Pancreas (tissue), 10 donors: Measurements from ENCODE around the gene ME3. TPM values are rescaled to one million over a fixed set of nuclear protein-coding genes. Genes with fewer than 3 reads are reported as not detected.
A peak's percentile ranks its signal among the peaks of the same experiment; 100 is the strongest.

Experiments
- ATAC-seq, 4 donors: fragments of 200-7000 bp; cut with Tn5 transposase; one replicate each; pipeline versions ENCODE4 v1.8.0 to v1.9.1; 2020; ENCODE audit warnings: mild to moderate bottlenecking in 4 of 4, moderate library complexity in 4 of 4
- DNase-seq, 6 donors: peaks; one replicate each; pipeline ENCODE4 v3.0.0-alpha.2; 2020
- FAIRE-seq: peaks from 2 replicates; lab custom pipeline; 2012; peaks lifted over from hg19 to GRCh38; lab: Jason Lieb, UNC
- H3K27ac ChIP-seq, 4 donors: fragments of 200-600 bp; sonication (generic); 1 replicate in 3 of 4; 2 replicates in 1 of 4; pipeline versions ENCODE4 v1.5.0 to v1.8.0; 2020
- H3K27me3 ChIP-seq, 4 donors: fragments of 200-600 bp; one replicate each; pipeline ENCODE4 v1.8.0; 2021
- H3K36me3 ChIP-seq, 3 donors: fragments of 200-600 bp; sonication (generic) in 1 of 3; one replicate each; pipeline versions ENCODE4 v1.5.0 to v1.8.0; 2020 to 2021
- H3K4me1 ChIP-seq, 3 donors: fragments of 200-600 bp; one replicate each; pipeline ENCODE4 v1.8.0; 2021
- H3K4me3 ChIP-seq, 4 donors: fragments of 200-600 bp; sonication (generic) in 2 of 4; one replicate each; pipeline versions ENCODE4 v1.5.0 to v1.8.0; 2020 to 2021
- H3K9me3 ChIP-seq, 4 donors: fragments of 200-600 bp; one replicate each; pipeline ENCODE4 v1.8.0; 2021
- WGBS, 2 donors: extraction: QIAGEN DNeasy Blood & Tissue Kit; methylation state at CpG; one replicate each; pipeline ENCODE4 v1.1.7; 2013; 5-methylcytosine and 5-hydroxymethylcytosine counted together
- intact Hi-C, 3 donors: fragments of 100-400 bp; cut with DNase I; formaldehyde crosslinking; loops; one replicate each; pipeline versions ENCODE4 v1.11.1 to v1.14.2; 2022
- polyA plus RNA-seq, 2 donors: library from polyadenylated mRNA; stranded (reverse); fragments of 200-250 nt; gene quantifications; one replicate each; pipeline ENCODE4 v1.2.3, GENCODE V29; 2013
- total RNA-seq, 6 donors: library from RNA; stranded (reverse); fragmentation: NEBNext Ultra II Directional in 4 of 6; extraction: Animal tissue kit (Norgen Biotek cat#: 25700) in 4 of 6; gene quantifications; one replicate each; pipeline versions ENCODE4 v1.2.1 to v1.2.4, GENCODE V29; 2021 to 2023
- TF ChIP-seq, protein P1 (sequence below), 4 donors: fragments of 200-600 bp; sonication (generic) in 3 of 4; IDR thresholded peaks; one replicate each; pipeline versions ENCODE4 v1.5.0 to v1.8.0; 2021; ENCODE audit warnings: antibody characterized with exemption in 4 of 4
- donor health status: healthy with polysubstance abuse.
- donor health status: DM: no; HTN: no; CAD: no; lungs with moderate emphysema.
- donor health status: DM: no; HTN: no; CAD: no.
- donor health status: control.
- donor health status: control.
- donor health status: Bipolar disorder and iron deficiency.
- donor health status: DM: yes; HTN: yes; CAD: no.
- donor health status: DM: no; HTN: no; CAD: no.
- donor health status: DM: no; HTN: no; CAD: no.
- donor health status: DM: yes; HTN: yes; CAD: no.

Gene ME3
- total and polyA plus RNA-seq, 8 donors, result 6.5 to 38.8 (median 13.2) TPM

DNA sequence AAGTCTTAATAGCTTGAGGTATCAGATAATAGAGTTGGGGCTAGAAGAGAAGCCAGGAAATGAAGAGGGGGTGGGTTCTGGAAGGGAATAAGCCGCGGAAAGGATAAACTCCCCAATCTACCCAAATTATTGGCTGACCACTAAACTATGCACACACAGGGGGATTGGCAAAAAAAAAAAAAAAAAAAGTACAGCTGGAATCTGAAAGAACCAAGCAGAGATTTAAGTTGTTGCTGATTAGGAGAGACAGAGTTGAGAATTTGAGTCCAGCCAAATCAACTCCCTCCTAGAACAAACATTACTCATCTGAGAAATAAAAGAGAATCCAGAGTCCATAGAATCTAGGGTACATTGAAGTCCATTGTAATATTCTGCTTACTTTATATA is 162.8 kb downstream of the ME3 start:
- intact Hi-C loops, result no loop called here
- DNase-seq, result no peak
- peaks cover 0 to 9% (median 2%) of the 10 kb centered on the region in 3 donors for H3K4me1 ChIP-seq
- ATAC-seq, result peak in 2 of 4 donors; percentile 15 to 28
- H3K36me3 ChIP-seq, result no peaks in the 10 kb centered on the region
- FAIRE-seq, result no peak
- 0% methylated on average over 2 of the region's 2 CpGs for WGBS, 2 donors
- H3K27me3 ChIP-seq, result no peaks in the 10 kb centered on the region
- TF ChIP-seq, protein P1, sequence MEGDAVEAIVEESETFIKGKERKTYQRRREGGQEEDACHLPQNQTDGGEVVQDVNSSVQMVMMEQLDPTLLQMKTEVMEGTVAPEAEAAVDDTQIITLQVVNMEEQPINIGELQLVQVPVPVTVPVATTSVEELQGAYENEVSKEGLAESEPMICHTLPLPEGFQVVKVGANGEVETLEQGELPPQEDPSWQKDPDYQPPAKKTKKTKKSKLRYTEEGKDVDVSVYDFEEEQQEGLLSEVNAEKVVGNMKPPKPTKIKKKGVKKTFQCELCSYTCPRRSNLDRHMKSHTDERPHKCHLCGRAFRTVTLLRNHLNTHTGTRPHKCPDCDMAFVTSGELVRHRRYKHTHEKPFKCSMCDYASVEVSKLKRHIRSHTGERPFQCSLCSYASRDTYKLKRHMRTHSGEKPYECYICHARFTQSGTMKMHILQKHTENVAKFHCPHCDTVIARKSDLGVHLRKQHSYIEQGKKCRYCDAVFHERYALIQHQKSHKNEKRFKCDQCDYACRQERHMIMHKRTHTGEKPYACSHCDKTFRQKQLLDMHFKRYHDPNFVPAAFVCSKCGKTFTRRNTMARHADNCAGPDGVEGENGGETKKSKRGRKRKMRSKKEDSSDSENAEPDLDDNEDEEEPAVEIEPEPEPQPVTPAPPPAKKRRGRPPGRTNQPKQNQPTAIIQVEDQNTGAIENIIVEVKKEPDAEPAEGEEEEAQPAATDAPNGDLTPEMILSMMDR (IDR thresholded peaks at IDR 0.05), result no peak
- no peak overlapping the region for H3K27ac ChIP-seq
- no peaks in the 10 kb centered on the region for H3K9me3 ChIP-seq
- H3K4me3 ChIP-seq, result no peak overlapping the region

DNA sequence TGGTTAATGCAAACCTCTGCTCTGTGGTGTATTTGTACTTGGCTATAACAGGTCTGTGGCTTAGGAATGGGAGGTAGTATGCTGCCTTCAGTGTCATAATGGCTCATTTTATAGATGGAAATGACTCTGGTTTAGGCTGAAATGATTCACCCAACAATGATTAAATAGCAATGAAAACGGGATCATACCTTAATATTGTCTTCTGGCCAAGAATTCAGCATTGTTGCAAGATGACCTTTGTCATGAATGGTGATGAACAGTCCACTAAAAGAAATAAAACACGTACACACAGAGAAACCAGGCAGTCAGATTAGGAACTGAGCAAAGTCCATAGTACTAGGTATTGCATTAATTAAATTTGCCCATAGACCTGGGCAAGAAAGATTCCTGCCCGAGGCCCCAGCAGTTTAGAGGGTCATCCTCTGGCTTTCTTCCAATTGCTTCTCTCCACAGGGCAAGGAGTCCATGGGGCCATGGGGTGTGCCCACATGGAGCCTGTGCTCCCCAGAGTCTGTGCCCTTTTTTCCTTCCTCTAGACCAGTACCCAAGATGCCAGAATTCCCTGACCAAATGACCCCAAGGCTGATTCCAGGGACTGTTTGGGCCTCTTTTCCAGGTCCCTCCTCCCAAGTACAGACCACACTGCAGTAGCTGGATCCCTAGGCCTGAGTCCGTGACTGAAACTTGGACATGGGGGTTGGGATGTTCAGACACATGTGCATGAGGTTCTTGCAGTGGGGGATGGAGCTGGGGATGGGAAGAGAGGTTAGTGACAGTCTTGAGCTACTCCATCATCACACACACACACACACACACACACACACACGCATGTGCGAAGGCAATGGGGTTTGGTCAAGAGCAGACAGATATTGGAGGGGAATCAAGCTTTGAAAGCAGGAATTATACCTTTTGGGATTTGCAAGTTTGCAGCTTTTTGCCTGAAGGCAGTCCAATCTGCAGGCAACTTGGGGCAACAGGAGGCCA is 163.5 kb downstream of the ME3 start:
- FAIRE-seq, result no peak

DNA sequence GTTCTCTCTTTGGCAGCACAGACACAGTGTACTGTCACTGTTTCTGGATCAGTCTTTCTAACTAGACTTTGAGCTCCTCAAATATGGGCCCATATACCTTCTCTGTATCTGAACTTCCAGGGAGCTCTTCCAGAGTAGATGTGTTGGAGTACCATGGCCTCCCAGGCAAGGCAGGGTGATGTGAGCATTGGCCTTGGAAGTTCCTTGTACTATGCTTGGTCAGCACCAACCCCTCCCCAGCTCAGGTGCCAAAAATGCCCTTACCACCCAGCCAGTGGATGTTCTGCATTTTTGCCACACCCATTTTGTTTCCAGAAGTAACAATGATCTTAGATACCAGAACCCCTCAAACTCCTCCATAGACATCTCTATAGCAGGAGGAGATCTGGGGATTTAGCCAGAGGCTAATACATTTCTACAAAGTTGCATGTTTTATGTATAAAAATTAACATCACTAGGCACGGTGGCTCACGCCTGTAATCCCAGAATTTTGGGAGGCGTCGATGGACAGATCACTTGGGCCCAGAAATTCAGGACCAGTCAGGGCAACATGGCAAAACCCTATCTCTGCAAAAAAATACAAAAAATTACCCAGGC is 165.1 kb downstream of the ME3 start:
- TF ChIP-seq, protein P1 (IDR thresholded peaks at IDR 0.05), result no peak
- Histone ChIP-seq H3K4me1 (peaks cover 0 to 9% (median 2%) of the 10 kb centered on the region in 3 donors), H3K9me3 (no peaks in the 10 kb centered on the region), H3K36me3 (no peaks in the 10 kb centered on the region), H3K4me3 (no peak overlapping the region), H3K27me3 (no peaks in the 10 kb centered on the region), H3K27ac (no peak overlapping the region)
- ATAC-seq (no peak), FAIRE-seq (no peak), DNase-seq (no peak)
- 98 to 100% methylated on average over 4 of the region's 4 CpGs for WGBS, 2 donors
- intact Hi-C loops, result no loop called here

More for the DNA sequence above, 163.5 kb downstream of the ME3 start:
- intact Hi-C loops, result no loop called here
- DNase-seq (no peak), ATAC-seq (peak in 3 of 4 donors; percentile 17 to 44 (median 33))
- H3K4me3 ChIP-seq, result no peak overlapping the region
- no peaks in the 10 kb centered on the region for H3K27me3 ChIP-seq
- H3K9me3 ChIP-seq, result no peaks in the 10 kb centered on the region
- 60 to 73% methylated on average over 6 of the region's 6 CpGs for WGBS, 2 donors
- TF ChIP-seq, protein P1 (IDR thresholded peaks at IDR 0.05), result no peak
- H3K36me3 ChIP-seq, result no peaks in the 10 kb centered on the region
- no peak overlapping the region for H3K27ac ChIP-seq
- H3K4me1 ChIP-seq, result peaks cover 0 to 9% (median 2%) of the 10 kb centered on the region in 3 donors

DNA sequence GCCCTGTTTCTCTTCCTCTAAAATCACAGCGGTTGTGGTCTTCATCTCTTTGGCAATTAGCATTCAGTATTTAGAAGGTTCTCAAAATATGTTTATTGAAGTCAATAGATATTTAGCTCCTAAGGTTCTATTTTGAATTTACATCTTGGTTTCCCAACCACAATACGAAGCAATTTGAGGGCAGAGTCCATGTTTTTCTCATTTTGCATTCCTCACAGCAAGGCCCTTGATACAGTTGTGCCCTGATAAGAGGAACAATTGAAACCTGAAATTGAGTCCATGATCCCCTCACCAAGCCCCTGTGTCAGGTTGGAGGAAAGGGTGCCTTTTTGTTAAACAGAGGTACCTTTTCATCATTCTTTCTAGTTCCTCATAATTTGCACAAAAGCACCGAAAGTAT is 166.2 kb downstream of the ME3 start:
- TF ChIP-seq, protein P1 (IDR thresholded peaks at IDR 0.05), result no peak
- FAIRE-seq, result no peak
- DNase-seq, result no peak
- Histone ChIP-seq H3K4me1 (peaks cover 0 to 5% (median 2%) of the 10 kb centered on the region in 3 donors), H3K27ac (no peak overlapping the region), H3K4me3 (no peak overlapping the region), H3K9me3 (no peaks in the 10 kb centered on the region), H3K27me3 (no peaks in the 10 kb centered on the region), H3K36me3 (no peaks in the 10 kb centered on the region)
- intact Hi-C loops, result no loop called here
- no peak for ATAC-seq
- WGBS, 2 donors, result 95 to 98% methylated on average over 3 of the region's 3 CpGs
